RWPE2 (cell line): ENCODE results near the gene PRLHR.
A peak's percentile ranks its signal among the peaks of the same experiment; 100 is the strongest.
"Not testable (repeated sequence)": the region's sequence is repeated elsewhere in the genome, so short reads cannot be mapped to it uniquely, and the experiment has no call there.

ENCODE experiments used
- ATAC-seq: fragments of 200-7000 bp; cut with Tn5 transposase; 3 replicates; pipeline ENCODE4 v1.9.1; 2021; ENCODE audit warnings: low read depth
- DNase-seq: peaks from one replicate; pipeline ENCODE4 v3.0.0-alpha.2; 2020; ENCODE audit warnings: low spot score
- H3K27ac ChIP-seq: fragments of 450-650 bp; 2 replicates; pipeline ENCODE4 v1.5.1; 2017; ENCODE audit warnings: mild to moderate bottlenecking; ENCODE audit not compliant: poor library complexity, severe bottlenecking
- H3K27me3 ChIP-seq: fragments of 250-450 bp; sonication (Bioruptor Pico); 2 replicates; pipeline ENCODE4 v1.5.1; 2021; ENCODE audit warnings: mild to moderate bottlenecking, moderate library complexity; ENCODE audit not compliant: insufficient read depth, poor library complexity, severe bottlenecking
- H3K36me3 ChIP-seq: fragments of 250-450 bp; sonication (Bioruptor Pico); 2 replicates; pipeline ENCODE4 v1.5.1; 2020; ENCODE audit warnings: low read depth, mild to moderate bottlenecking, moderate library complexity
- H3K4me1 ChIP-seq: fragments of 250-450 bp; sonication (Bioruptor Pico); 2 replicates; pipeline ENCODE4 v1.5.1; 2021; ENCODE audit warnings: mild to moderate bottlenecking, moderate library complexity; ENCODE audit not compliant: insufficient read depth, poor library complexity, severe bottlenecking
- H3K4me3 ChIP-seq: fragments of 250-450 bp; sonication (Bioruptor Pico); 2 replicates; pipeline ENCODE4 v1.5.1; 2021; ENCODE audit warnings: mild to moderate bottlenecking, moderate library complexity; ENCODE audit not compliant: severe bottlenecking
- H3K9me3 ChIP-seq: fragments of 250-450 bp; sonication (Bioruptor Pico); 2 replicates; pipeline ENCODE4 v1.5.1; 2021; ENCODE audit warnings: mild to moderate bottlenecking, moderate library complexity; ENCODE audit not compliant: severe bottlenecking
- CTCF ChIP-seq: fragments of 450-650 bp; IDR thresholded peaks from one replicate; pipeline ENCODE4 v1.5.1; 2017; ENCODE audit warnings: mild to moderate bottlenecking, moderate library complexity; ENCODE audit not compliant: poor library complexity, severe bottlenecking

Gene PRLHR

GRCh38 chr10:118624747-118625146 lies 29.3 kb upstream of the PRLHR start:
- Histone ChIP-seq H3K9me3 (no peaks in the 10 kb centered on the region), H3K27me3 (peaks cover 12% of the 10 kb centered on the region), H3K4me3 (no peak overlapping the region), H3K27ac (no peak overlapping the region), H3K36me3 (no peaks in the 10 kb centered on the region), H3K4me1 (no peaks in the 10 kb centered on the region)
- DNase-seq (no peak), ATAC-seq (no peak)
- TF ChIP-seq CTCF = no peak

- H3K4me3 ChIP-seq = no peak overlapping the region
- ATAC-seq = peak; percentile 33; the same call in 1 of the 3 replicates
- H3K27ac ChIP-seq = no peak overlapping the region
- no peaks in the 10 kb centered on the region for H3K4me1 ChIP-seq
- peaks cover 10% of the 10 kb centered on the region for H3K27me3 ChIP-seq
- H3K9me3 ChIP-seq = no peaks in the 10 kb centered on the region
- H3K36me3 ChIP-seq = no peaks in the 10 kb centered on the region
- no peak for TF ChIP-seq CTCF
- no peak for DNase-seq
These were observed 26.0 kb upstream of the PRLHR start for GRCh38 chr10:118621304-118621942.

- not testable (repeated sequence) for H3K36me3 ChIP-seq, H3K27ac ChIP-seq, DNase-seq, ATAC-seq, H3K27me3 ChIP-seq, H3K9me3 ChIP-seq, H3K4me3 ChIP-seq, H3K4me1 ChIP-seq
These were observed 18.4 kb upstream of the PRLHR start for GRCh38 chr10:118613863-118614262.

GRCh38 chr10:118610577-118610976 lies 15.1 kb upstream of the PRLHR start:
- no peaks in the 10 kb centered on the region for H3K36me3 ChIP-seq
- H3K9me3 ChIP-seq = no peaks in the 10 kb centered on the region
- no peaks in the 10 kb centered on the region for H3K4me1 ChIP-seq
- TF ChIP-seq CTCF = no peak
- H3K27ac ChIP-seq = no peak overlapping the region
- H3K4me3 ChIP-seq = no peak overlapping the region
- DNase-seq (no peak), ATAC-seq (no peak)
- peaks cover 11% of the 10 kb centered on the region for H3K27me3 ChIP-seq

- H3K4me3 ChIP-seq = no peak overlapping the region
These were observed 12.4 kb upstream of the PRLHR start for GRCh38 chr10:118607768-118608354.

More at GRCh38 chr10:118607768-118608354, 12.4 kb upstream of the PRLHR start:
- TF ChIP-seq CTCF = no peak
- no peak overlapping the region for H3K27ac ChIP-seq
- no peak for DNase-seq
- no peaks in the 10 kb centered on the region for H3K4me1 ChIP-seq
- H3K27me3 ChIP-seq = peaks cover 5% of the 10 kb centered on the region
- ATAC-seq = no peak
- H3K9me3 ChIP-seq = no peaks in the 10 kb centered on the region
- no peaks in the 10 kb centered on the region for H3K36me3 ChIP-seq
